Panc1 (cell line): ENCODE data around the gene DNAI2. TPM values are rescaled to one million over a fixed set of nuclear protein-coding genes. Genes with fewer than 3 reads are reported as not detected.

Experiments used
- ATAC-seq: fragments of 200-7000 bp; cut with Tn5 transposase; 2 replicates; pipeline ENCODE4 v1.9.1; 2020; ENCODE audit warnings: mild to moderate bottlenecking, moderate library complexity
- BruUV-seq: library from RNA; stranded (reverse); fragments of 400-500 nt; replicated peaks from 2 replicates; lab custom pipeline; 2021; lab: Mats Ljungman, UMichigan
- CTCF ChIA-PET: fragments of 300-600 bp; sonication (Branson Sonifier 250); formaldehyde crosslinking; loops from one replicate; lab custom pipeline; 2022; ENCODE audit warnings: antibody characterized with exemption; lab: Charles Lee
- POLR2A ChIA-PET: fragments of 300-600 bp; sonication (Branson Sonifier 250); formaldehyde crosslinking; loops from one replicate; lab custom pipeline; 2022; ENCODE audit warnings: antibody characterized with exemption; lab: Charles Lee
- DNase-seq: peaks from one replicate; pipeline ENCODE4 v3.0.0-alpha.2; 2010; ENCODE audit warnings: low read depth, low spot score
- H3K27ac ChIP-seq: 2 replicates; pipeline ENCODE4 v1.5.1; 2011; ENCODE audit warnings: mild to moderate bottlenecking, low read length, inconsistent platforms
- H3K27me3 ChIP-seq: fragments of 200-500 bp; sonication (Bioruptor generic); 2 replicates; pipeline ENCODE4 v1.6.0; 2014; ENCODE audit warnings: low read length, inconsistent platforms; ENCODE audit not compliant: control insufficient read depth, insufficient read depth
- H3K36me3 ChIP-seq: fragments of 200-500 bp; sonication (Bioruptor generic); 2 replicates; pipeline ENCODE4 v1.5.1; 2014; ENCODE audit warnings: inconsistent platforms, mild to moderate bottlenecking, low read length, moderate library complexity; ENCODE audit not compliant: control insufficient read depth, insufficient read depth
- H3K4me1 ChIP-seq: 2 replicates; pipeline ENCODE4 v1.5.1; 2011; ENCODE audit warnings: inconsistent platforms, mild to moderate bottlenecking, low read length, moderate library complexity; ENCODE audit not compliant: control insufficient read depth, insufficient read depth
- H3K4me3 ChIP-seq, 2 experiments: 2 replicates each; pipeline ENCODE4 v1.5.1; 2011 to 2012; ENCODE audit warnings: low read depth in 2 of 2, low read length in 2 of 2, mild to moderate bottlenecking in 2 of 2, inconsistent platforms in 1 of 2, moderate library complexity in 1 of 2
- H3K9me3 ChIP-seq: fragments of 200-500 bp; sonication (Bioruptor generic); 2 replicates; pipeline ENCODE4 v1.5.1; 2014; ENCODE audit warnings: low read depth, mild to moderate bottlenecking, inconsistent platforms, low read length, moderate library complexity; ENCODE audit not compliant: control insufficient read depth, insufficient read depth
- POLR2AphosphoS5 ChIP-seq: IDR thresholded peaks from 2 replicates; pipeline ENCODE4 v1.6.1; 2012; ENCODE audit warnings: mild to moderate bottlenecking, low read depth, low read length, moderate library complexity
- SIN3A ChIP-seq: IDR thresholded peaks from 2 replicates; pipeline ENCODE4 v1.6.1; 2012; ENCODE audit warnings: low read depth, mild to moderate bottlenecking, low read length, moderate library complexity, borderline replicate concordance; ENCODE audit not compliant: insufficient read depth
- TCF7L2 ChIP-seq: IDR thresholded peaks from 2 replicates; pipeline ENCODE4 v1.6.1; 2011; ENCODE audit warnings: mild to moderate bottlenecking, low read depth, low read length, inconsistent platforms
- in situ Hi-C: cut with HindIII; loops from 2 replicates; pipeline ENCODE4 v1.10.0; 2016; ENCODE audit warnings: low sequenced_read_pairs, low pct_unique_long_range_greater_than_20kb
- intact Hi-C: fragments of 100-400 bp; cut with micrococcal nuclease; formaldehyde crosslinking; loops from one replicate; pipeline ENCODE4 v1.10.0; 2022; ENCODE audit not compliant: unreplicated experiment
- total RNA-seq: library from RNA; stranded (reverse); gene quantifications from one replicate; pipeline ENCODE4 v1.2.1, GENCODE V29; 2021; ENCODE audit not compliant: unreplicated experiment
- TF ChIP-seq, protein P1 (sequence below): fragments of 450-650 bp; IDR thresholded peaks from 2 replicates; pipeline ENCODE4 v1.5.1; 2017; ENCODE audit warnings: mild to moderate bottlenecking
- TF ChIP-seq, protein P2 (sequence below), 2 experiments: IDR thresholded peaks; 2 replicates each; pipeline ENCODE4 v1.6.1; 2011 to 2012; ENCODE audit warnings: low read depth in 2 of 2, control low read depth in 1 of 2, low read length in 1 of 2, mild to moderate bottlenecking in 1 of 2, moderate library complexity in 1 of 2; ENCODE audit not compliant: insufficient read depth in 1 of 2

DNAI2 gene
- total RNA-seq, 1 experiment from 2014 or later, result not detected

DNA sequence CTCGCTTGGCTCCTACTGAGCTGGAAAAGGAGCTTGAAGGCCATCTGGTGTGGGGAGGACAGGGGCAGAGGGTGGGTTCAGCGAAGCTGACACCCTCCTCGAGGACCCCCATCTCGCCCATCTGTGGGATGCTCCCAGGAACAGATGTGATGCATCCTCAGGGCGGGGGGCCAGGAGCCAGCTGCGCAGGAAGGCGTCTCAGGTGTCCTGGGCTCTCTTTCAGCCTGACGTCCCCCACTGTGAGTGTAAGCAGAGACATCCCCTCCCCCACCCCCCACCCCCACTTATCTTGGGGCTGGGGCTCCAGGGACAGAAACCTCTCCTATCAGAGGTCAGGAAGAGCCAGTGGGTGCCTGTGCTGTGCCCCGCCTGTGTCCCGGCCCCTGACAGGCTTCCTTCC, 68.2 kb downstream of the DNAI2 start:
- POLR2A ChIA-PET, result no interaction called here
- Histone ChIP-seq H3K4me1 (no peaks in the 10 kb centered on the region), H3K36me3 (no peaks in the 10 kb centered on the region), H3K9me3 (no peaks in the 10 kb centered on the region), H3K4me3 (no peak overlapping the region), H3K27me3 (no peaks in the 10 kb centered on the region; the same call in 1 of the 2 replicates), H3K27ac (no peak overlapping the region)
- TF ChIP-seq TCF7L2 (no peak), SIN3A (no peak)
- intact Hi-C loops, result no loop called here
- CTCF ChIA-PET, result no interaction called here
- no peak for DNase-seq
- no peak for ATAC-seq
- BruUV-seq, result no TSS peak
- in situ Hi-C loops, result no loop called here

DNA sequence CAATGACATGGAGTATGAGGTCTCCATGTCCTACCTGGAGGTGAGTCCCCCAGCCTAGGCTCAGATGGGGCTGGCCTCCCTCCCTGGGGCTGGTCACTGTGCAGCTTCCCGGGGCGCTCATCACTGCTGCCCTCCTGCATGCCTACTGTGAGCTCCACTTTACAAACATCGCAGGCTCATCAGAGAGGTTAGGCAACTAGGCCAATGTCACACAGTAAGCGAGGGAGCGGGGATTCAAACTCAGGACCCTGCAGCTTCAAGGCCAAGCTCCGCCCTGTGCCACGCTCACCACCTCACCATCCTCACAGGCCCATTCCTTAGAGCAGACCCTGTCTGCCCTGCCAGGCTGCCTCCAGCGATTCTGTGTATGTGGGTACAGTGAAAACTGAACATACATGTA, 69.1 kb downstream of the DNAI2 start:
- no peak for ATAC-seq
- Histone ChIP-seq H3K4me3 (no peak overlapping the region), H3K27me3 (no peaks in the 10 kb centered on the region), H3K27ac (no peak overlapping the region), H3K9me3 (no peaks in the 10 kb centered on the region), H3K36me3 (no peaks in the 10 kb centered on the region), H3K4me1 (no peaks in the 10 kb centered on the region)
- TF ChIP-seq, protein P1, sequence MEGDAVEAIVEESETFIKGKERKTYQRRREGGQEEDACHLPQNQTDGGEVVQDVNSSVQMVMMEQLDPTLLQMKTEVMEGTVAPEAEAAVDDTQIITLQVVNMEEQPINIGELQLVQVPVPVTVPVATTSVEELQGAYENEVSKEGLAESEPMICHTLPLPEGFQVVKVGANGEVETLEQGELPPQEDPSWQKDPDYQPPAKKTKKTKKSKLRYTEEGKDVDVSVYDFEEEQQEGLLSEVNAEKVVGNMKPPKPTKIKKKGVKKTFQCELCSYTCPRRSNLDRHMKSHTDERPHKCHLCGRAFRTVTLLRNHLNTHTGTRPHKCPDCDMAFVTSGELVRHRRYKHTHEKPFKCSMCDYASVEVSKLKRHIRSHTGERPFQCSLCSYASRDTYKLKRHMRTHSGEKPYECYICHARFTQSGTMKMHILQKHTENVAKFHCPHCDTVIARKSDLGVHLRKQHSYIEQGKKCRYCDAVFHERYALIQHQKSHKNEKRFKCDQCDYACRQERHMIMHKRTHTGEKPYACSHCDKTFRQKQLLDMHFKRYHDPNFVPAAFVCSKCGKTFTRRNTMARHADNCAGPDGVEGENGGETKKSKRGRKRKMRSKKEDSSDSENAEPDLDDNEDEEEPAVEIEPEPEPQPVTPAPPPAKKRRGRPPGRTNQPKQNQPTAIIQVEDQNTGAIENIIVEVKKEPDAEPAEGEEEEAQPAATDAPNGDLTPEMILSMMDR, result no peak
- TF ChIP-seq, protein P2, sequence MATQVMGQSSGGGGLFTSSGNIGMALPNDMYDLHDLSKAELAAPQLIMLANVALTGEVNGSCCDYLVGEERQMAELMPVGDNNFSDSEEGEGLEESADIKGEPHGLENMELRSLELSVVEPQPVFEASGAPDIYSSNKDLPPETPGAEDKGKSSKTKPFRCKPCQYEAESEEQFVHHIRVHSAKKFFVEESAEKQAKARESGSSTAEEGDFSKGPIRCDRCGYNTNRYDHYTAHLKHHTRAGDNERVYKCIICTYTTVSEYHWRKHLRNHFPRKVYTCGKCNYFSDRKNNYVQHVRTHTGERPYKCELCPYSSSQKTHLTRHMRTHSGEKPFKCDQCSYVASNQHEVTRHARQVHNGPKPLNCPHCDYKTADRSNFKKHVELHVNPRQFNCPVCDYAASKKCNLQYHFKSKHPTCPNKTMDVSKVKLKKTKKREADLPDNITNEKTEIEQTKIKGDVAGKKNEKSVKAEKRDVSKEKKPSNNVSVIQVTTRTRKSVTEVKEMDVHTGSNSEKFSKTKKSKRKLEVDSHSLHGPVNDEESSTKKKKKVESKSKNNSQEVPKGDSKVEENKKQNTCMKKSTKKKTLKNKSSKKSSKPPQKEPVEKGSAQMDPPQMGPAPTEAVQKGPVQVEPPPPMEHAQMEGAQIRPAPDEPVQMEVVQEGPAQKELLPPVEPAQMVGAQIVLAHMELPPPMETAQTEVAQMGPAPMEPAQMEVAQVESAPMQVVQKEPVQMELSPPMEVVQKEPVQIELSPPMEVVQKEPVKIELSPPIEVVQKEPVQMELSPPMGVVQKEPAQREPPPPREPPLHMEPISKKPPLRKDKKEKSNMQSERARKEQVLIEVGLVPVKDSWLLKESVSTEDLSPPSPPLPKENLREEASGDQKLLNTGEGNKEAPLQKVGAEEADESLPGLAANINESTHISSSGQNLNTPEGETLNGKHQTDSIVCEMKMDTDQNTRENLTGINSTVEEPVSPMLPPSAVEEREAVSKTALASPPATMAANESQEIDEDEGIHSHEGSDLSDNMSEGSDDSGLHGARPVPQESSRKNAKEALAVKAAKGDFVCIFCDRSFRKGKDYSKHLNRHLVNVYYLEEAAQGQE (IDR thresholded peaks at IDR 0.05; ENCODE audit: insufficient read depth in 1 of 2, low read depth in 2 of 2, low read length in 1 of 2), result no peak
- no peak for TF ChIP-seq TCF7L2
- no peak for TF ChIP-seq POLR2AphosphoS5
- no peak for TF ChIP-seq SIN3A
- no TSS peak for BruUV-seq
- POLR2A ChIA-PET, result no interaction called here
- DNase-seq, result no peak
- in situ Hi-C loops (no loop called here), intact Hi-C loops (no loop called here)
- CTCF ChIA-PET, result no interaction called here

DNA sequence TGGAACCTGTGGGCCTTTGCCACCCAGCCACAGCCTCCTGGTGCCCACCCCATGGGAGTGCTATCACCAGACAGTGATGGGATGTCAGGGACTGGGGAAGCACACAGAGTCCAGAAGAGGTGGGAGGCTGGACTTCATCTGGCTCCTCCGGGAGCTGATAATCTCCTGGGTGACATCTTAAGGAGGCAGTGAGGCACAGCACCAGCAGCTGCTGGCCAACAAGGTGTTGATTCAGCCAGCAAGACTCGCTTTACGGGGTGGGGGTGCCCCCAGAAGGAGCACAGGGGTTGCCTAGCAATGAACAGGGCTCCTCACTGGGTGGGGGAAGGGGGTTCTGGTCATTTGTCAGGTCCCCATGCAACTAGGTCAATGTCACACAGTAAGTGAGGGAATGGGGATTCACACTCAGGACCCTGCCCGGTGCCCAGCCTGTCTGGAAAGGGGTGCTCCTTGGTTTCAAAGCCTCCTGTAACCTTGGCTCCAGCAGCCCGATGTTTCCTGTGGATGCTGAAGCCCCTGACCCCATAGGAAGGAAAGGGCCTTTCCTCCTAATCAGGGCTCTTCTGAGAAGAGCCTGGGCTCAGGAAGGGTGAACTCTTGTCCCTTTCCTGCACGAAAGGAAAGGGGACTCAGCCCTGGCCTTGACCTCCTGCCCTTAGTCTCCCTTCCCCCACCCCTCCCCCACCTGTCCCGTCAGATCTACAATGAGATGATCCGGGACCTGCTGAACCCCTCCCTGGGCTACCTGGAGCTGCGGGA, 69.7 kb downstream of the DNAI2 start:
- Histone ChIP-seq H3K9me3 (no peaks in the 10 kb centered on the region), H3K4me3 (no peak overlapping the region), H3K4me1 (no peaks in the 10 kb centered on the region), H3K27me3 (no peaks in the 10 kb centered on the region; the same call in 1 of the 2 replicates), H3K27ac (no peak overlapping the region), H3K36me3 (no peaks in the 10 kb centered on the region)
- no TSS peak for BruUV-seq
- no peak for ATAC-seq
- ChIA-PET CTCF (interaction anchor here (0.7 kb wide), 1 partner anchor 11 kb away, joined by 5 read pairs; no protein-coding TSS in a partner anchor), POLR2A (no interaction called here)
- TF ChIP-seq POLR2AphosphoS5, result no peak
- TF ChIP-seq, protein P1, result no peak
- no peak for TF ChIP-seq SIN3A
- TF ChIP-seq, protein P2 (IDR thresholded peaks at IDR 0.05; ENCODE audit: insufficient read depth in 1 of 2, low read depth in 2 of 2, low read length in 1 of 2), result no peak
- TF ChIP-seq TCF7L2, result no peak
- in situ Hi-C loops (no loop called here), intact Hi-C loops (no loop called here)
- no peak for DNase-seq
